Measurements from ENCODE around the gene MORF4L1.
"Not testable (repeated sequence)": the region's sequence is repeated elsewhere in the genome, so short reads cannot be mapped to it uniquely, and the experiment has no call there.

MORF4L1 gene

DNA sequence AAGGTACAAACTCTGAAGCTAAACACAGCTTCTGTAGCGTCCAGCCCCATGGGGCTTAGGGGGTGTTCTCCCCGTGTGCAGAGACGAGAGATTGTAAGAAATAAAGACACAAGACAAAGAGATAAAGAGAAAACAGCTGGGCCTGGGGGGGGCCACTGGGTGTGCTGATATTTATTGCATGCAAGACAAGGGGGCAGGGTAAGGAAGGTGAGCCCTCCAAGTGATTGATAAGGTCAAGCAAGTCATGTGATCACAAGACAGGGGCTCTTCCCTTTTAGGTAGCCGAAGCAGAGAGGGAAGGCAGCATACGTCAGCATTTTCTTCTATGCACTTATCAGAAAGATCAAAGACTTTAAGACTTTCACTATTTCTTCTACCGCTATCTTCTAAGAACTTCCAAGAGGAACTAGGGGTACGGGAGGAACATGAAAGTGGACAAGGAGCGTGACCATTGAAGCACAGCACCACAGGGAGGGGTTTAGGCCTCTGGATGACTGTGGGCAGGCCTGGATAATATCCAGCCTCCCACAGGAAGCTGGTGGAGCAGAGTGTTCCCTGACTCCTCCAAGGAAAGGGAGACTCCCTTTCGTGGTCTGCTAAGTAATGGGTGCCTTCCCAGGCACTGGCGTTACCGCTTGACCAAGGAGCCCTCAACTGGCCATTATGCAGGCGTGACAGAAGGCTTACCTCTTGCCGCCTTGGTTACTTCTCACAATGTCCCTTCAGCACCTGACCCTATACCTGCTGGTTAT lies 29.8 kb downstream of the MORF4L1 start:
- H3K36me3 Mint-ChIP-seq (ENCODE audit: low read depth), result peaks cover 51% of the 10 kb centered on the region
- H3K27me3 Mint-ChIP-seq (ENCODE audit: low read depth); H3K4me3 Mint-ChIP-seq; H3K27ac Mint-ChIP-seq; H3K9me3 Mint-ChIP-seq: not testable (repeated sequence)
- H3K4me1 Mint-ChIP-seq (ENCODE audit: low read depth), result peaks cover 10% of the 10 kb centered on the region

DNA sequence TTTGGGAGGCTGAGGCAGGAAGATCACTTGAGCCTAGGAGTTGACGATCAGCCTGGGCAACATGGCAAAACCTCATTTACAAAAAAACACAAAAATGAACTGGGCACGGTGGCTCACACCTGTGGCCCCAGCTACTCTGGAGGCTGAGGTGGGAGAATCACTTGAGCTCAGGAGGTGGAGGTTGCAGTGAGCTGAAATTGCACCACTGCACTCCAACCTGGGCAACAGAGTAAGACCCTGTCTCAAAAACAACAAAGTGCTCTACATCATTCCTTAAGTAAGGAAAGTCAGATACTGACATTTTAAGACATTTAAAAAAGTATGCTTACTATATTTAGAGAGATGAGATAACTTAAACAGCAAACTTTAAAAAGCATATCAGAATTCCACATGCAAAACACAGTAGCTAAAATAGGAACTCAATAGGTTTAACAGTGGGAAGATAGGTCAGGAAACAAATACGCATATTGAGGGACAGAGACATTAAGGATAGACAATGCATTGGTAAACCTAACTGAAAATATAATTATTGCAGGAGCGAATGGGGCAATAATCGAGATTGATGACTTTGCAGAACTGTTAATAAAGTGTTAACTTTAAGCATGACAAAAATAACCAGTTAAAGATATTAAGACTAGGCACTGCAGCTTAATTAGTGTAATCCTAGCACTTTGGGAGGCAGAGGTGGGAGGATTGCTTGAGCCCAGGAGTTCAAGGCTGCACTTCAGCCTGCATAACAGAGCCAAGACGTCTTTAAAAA lies 32.1 kb downstream of the MORF4L1 start:
- H3K36me3 Mint-ChIP-seq (ENCODE audit: low read depth), result peaks cover 46% of the 10 kb centered on the region
- H3K27ac Mint-ChIP-seq, result no peak overlapping the region
- H3K4me1 Mint-ChIP-seq (ENCODE audit: low read depth), result peaks cover 15% of the 10 kb centered on the region
- no peak overlapping the region for H3K4me3 Mint-ChIP-seq
- no peaks in the 10 kb centered on the region for H3K9me3 Mint-ChIP-seq
- no peaks in the 10 kb centered on the region for H3K27me3 Mint-ChIP-seq (ENCODE audit: low read depth)

DNA sequence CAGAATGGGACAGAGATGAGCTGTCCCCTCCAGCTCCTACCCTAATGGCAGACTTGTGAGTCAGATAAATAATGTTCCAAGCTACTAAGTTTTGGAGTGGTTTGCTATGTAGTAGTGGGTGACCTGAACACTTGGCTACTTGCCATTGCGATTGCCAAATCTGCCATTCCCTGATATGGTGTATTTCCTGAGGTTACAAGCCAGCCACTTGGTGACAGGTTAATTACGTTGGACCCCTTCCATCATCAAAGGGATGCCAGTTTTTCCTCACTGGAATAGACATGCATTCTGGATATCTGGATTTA lies 33.6 kb downstream of the MORF4L1 start:
- Mint-ChIP-seq H3K4me3 (no peak overlapping the region), H3K4me1 (ENCODE audit: low read depth) (peaks cover 24% of the 10 kb centered on the region), H3K9me3 (no peaks in the 10 kb centered on the region), H3K36me3 (ENCODE audit: low read depth) (peaks cover 44% of the 10 kb centered on the region), H3K27ac (no peak overlapping the region), H3K27me3 (ENCODE audit: low read depth) (no peaks in the 10 kb centered on the region)

DNA sequence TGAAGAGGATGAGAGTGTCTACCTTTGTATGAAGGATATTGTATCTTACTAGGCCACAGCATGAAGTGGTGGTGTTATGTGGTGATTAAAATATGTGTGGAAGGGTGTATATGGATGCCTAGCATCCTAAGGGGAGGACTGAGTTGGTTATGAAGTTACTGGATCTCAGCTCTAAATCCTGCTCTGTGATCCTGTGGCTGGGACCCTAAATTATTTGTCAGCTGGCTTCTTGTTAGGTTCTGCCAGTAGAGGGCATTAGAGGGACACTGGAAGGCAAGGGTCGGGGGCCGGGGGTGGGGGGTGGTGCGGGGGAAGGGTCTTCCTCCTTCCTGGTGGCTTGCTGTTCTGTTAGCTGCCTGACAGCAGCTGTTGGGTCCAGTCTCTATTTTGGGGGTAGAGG lies 34.9 kb downstream of the MORF4L1 start:
- Mint-ChIP-seq H3K4me1 (ENCODE audit: low read depth) (peaks cover 21% of the 10 kb centered on the region), H3K27ac (no peak overlapping the region), H3K9me3 (no peaks in the 10 kb centered on the region), H3K36me3 (ENCODE audit: low read depth) (peaks cover 38% of the 10 kb centered on the region), H3K4me3 (no peak overlapping the region), H3K27me3 (ENCODE audit: low read depth) (no peaks in the 10 kb centered on the region)

DNA sequence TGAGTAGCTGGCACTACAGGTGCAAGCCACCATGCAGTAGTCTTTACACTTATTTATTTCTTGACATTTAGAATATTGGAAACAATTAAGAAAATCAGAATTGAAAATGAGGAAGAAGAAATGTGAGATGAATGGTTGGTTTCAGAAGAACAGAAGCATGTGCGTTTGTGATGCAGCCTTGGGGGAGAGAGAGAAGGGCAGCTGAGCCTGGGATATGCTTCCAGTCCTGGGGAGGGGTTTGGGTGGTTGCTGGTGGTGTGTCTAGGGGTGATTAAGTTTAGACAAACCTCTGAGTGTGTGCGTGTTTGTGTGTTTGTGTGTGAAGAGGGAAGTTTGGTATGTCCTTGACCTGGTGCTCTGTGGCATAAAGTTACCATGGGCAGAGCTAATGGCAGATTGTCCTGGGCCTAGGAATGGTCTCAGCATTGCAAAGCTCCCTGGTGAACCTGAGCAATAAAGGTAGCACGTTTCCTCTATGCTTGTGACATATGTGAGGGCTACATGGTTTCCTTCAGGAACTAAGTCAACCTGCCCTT lies 36.5 kb downstream of the MORF4L1 start:
- H3K9me3 Mint-ChIP-seq, result no peaks in the 10 kb centered on the region
- peaks cover 23% of the 10 kb centered on the region for H3K4me1 Mint-ChIP-seq (ENCODE audit: low read depth)
- no peaks in the 10 kb centered on the region for H3K27me3 Mint-ChIP-seq (ENCODE audit: low read depth)
- peaks cover 39% of the 10 kb centered on the region for H3K36me3 Mint-ChIP-seq (ENCODE audit: low read depth)
- no peak overlapping the region for H3K4me3 Mint-ChIP-seq
- H3K27ac Mint-ChIP-seq, result no peak overlapping the region

DNA sequence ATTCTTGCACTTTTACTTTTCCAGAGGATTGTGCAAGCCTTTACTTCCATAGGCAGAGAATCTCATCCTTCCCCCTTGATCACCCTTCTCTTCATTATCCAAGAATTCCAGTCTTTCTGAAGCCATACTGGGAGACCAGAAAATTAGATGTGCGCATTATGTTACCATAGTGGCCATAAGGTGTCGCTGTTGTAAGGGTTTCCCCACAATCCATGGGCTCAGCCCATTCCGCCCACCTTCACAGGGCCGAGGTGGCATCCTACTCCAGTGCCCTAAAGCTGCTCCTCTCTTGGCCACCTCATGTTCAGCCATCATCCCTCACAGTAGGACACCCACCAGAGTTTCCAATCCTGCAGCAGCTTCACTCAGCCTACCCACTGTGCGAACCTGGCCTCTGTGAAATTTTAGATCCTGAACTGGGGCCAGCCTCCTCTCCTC lies 37.1 kb downstream of the MORF4L1 start:
- Mint-ChIP-seq H3K9me3 (no peaks in the 10 kb centered on the region), H3K4me3 (no peak overlapping the region), H3K27ac (no peak overlapping the region), H3K4me1 (ENCODE audit: low read depth) (peaks cover 28% of the 10 kb centered on the region), H3K27me3 (ENCODE audit: low read depth) (no peaks in the 10 kb centered on the region), H3K36me3 (ENCODE audit: low read depth) (peaks cover 36% of the 10 kb centered on the region)

DNA sequence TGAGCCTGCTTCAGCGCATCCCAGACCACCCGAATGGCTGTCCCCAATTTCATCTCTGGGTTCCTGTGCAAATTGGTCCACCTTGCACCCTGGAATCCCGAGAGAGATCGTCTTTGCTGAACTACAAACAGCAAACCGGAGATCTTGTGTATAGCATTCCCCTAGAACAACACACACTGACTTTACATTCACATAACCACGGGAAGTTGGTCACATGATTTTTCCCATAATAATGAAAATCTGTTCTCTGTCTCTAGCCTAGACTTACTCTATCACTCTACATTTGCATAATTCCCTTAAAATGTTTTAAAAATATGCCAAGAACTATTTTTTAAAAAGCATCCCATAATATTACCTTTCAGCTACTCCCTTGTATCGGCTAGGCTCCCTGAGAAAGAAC lies 37.6 kb downstream of the MORF4L1 start:
- no peaks in the 10 kb centered on the region for H3K27me3 Mint-ChIP-seq (ENCODE audit: low read depth)
- H3K4me1 Mint-ChIP-seq (ENCODE audit: low read depth), result peaks cover 28% of the 10 kb centered on the region
- no peak overlapping the region for H3K4me3 Mint-ChIP-seq
- H3K9me3 Mint-ChIP-seq, result no peaks in the 10 kb centered on the region
- H3K27ac Mint-ChIP-seq, result no peak overlapping the region
- peaks cover 32% of the 10 kb centered on the region for H3K36me3 Mint-ChIP-seq (ENCODE audit: low read depth)

DNA sequence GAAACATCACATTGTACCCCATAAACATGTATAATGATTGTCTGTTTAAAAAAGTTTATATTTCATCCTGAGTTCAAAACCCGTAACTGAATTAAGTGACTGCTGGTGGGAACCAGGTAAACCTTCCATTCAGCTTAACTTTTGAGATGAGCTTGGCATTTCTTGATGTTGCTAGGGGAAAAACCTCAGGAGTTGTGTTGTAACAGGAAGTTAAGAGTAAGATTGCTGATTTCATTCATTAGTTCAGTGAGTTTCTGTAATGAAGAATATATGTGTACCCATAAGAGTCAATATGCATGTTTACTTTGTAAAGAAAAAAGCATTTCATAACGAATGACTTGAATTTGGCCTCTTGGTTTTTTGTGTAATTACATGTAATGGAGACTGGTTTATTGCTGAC lies 39.6 kb downstream of the MORF4L1 start:
- H3K27ac Mint-ChIP-seq, result no peak overlapping the region
- H3K4me1 Mint-ChIP-seq (ENCODE audit: low read depth), result peaks cover 31% of the 10 kb centered on the region
- no peaks in the 10 kb centered on the region for H3K27me3 Mint-ChIP-seq (ENCODE audit: low read depth)
- no peaks in the 10 kb centered on the region for H3K9me3 Mint-ChIP-seq
- peaks cover 27% of the 10 kb centered on the region for H3K36me3 Mint-ChIP-seq (ENCODE audit: low read depth)
- no peak overlapping the region for H3K4me3 Mint-ChIP-seq

DNA sequence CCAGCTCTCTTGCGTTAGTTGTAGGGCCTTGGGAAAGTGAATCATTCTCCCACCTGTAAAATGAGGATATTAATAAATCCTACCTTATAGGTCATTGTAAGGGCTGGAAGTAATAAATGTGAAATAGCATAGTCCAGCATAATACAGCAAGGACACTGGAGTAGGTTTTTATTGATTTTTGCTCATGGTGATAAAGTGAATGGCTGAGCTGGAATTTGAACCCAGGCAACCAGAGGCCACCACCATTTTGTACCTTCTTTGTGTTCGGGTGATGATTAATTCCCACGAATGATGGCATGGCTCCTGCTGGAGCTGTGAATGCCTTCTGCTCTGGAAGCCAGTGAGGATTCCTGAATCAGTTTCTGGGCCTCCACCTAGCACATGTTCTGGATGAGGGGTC lies 40.3 kb downstream of the MORF4L1 start:
- Mint-ChIP-seq H3K4me1 (ENCODE audit: low read depth) (peaks cover 29% of the 10 kb centered on the region), H3K4me3 (no peak overlapping the region), H3K27me3 (ENCODE audit: low read depth) (no peaks in the 10 kb centered on the region), H3K9me3 (no peaks in the 10 kb centered on the region), H3K36me3 (ENCODE audit: low read depth) (peaks cover 26% of the 10 kb centered on the region), H3K27ac (no peak overlapping the region)

DNA sequence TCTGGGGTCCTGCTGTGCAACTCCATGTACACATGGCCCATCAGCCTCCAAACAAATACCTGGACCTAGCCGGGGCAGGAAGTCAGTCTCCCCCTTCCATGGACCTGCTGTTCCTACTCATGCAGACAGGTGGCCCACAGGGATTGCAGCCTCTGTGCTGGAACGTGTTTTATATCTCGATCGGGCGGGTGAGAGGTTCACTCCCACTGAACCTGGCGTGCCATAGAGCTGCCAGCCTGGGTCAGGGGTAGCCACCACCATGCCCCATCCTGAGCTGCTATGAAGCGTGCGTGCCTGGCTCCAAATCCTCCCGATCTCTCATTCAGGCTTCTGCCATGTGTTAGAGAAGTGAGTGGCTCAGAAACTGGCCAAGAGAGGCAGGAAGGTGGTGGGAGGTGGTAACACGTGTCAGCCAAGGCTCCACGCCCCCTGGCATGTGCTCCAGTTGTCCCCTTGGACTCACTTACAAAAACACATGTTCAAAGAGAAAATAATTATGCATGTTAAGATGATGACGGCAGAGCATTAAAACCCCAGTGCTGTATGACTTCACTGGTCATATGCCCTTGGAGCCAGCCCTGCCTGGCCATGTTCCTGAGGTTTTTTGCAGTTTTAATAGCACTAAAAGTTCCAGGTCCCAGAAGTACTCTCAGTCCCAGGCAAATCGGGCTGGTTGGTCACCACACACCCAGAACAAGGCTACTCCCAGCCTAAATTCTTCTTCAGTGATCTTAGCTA lies 41.5 kb downstream of the MORF4L1 start:
- Mint-ChIP-seq H3K27ac (no peak overlapping the region), H3K27me3 (ENCODE audit: low read depth) (no peaks in the 10 kb centered on the region), H3K9me3 (no peaks in the 10 kb centered on the region), H3K36me3 (ENCODE audit: low read depth) (peaks cover 19% of the 10 kb centered on the region), H3K4me3 (no peak overlapping the region), H3K4me1 (ENCODE audit: low read depth) (peaks cover 27% of the 10 kb centered on the region)

DNA sequence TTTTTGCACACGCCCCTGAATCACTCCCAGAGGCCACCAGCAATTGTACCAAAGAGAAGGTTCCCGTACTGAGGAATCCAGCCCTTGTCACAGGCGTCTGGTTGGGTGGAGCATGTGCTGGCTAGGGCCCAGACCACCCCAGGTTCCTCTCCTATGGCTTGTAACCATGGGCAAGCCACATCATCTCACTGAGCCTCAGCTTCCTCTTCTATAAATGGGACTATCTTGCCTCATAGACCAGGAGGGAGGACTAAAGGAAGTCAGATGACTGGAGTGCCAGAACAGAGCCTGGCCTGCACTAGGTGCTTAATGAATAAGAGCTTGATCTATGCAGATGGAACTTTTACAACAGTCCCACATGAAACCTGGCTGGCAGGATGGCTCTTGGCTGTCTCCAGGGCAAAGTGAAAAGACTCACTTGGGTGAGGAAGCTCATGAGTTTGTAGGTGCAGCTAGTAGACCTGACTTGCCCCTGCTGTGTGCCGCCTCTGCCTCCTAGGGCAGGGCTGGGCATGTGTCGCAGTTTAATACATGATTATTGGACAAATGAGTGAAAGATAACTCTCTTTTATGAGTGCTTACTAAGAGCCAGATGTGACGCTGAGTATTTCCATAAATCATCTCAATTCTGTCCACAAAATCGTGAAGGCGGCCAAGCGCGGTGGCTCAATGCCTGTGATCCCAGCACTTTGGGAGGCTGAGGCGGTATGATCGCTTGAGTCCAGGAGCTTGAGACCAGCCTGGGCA lies 42.8 kb downstream of the MORF4L1 start:
- H3K4me3 Mint-ChIP-seq, result no peak overlapping the region
- H3K4me1 Mint-ChIP-seq (ENCODE audit: low read depth), result peaks cover 17% of the 10 kb centered on the region
- no peak overlapping the region for H3K27ac Mint-ChIP-seq
- no peaks in the 10 kb centered on the region for H3K27me3 Mint-ChIP-seq (ENCODE audit: low read depth)
- H3K36me3 Mint-ChIP-seq (ENCODE audit: low read depth), result peaks cover 23% of the 10 kb centered on the region
- no peaks in the 10 kb centered on the region for H3K9me3 Mint-ChIP-seq

DNA sequence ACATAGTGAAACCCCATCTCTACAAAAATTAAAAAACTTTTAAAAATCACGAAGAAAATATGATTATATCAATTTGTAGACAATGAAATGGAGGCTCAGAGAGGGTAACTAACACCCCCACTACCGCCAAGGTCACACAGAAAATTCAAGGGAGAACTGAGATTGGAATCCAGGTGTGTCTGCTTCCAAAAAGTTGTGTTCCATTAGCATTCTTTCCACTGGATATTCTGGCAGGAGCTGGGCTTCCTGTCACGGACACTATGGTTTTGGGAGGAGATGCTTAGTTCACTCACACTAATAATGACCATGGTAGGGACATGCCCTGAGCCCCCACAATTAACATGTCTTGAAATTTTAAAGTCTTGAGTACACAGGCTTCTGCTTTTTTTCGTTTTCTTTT lies 43.4 kb downstream of the MORF4L1 start:
- no peak overlapping the region for H3K4me3 Mint-ChIP-seq
- peaks cover 13% of the 10 kb centered on the region for H3K4me1 Mint-ChIP-seq (ENCODE audit: low read depth)
- no peaks in the 10 kb centered on the region for H3K9me3 Mint-ChIP-seq
- H3K27ac Mint-ChIP-seq, result no peak overlapping the region
- H3K27me3 Mint-ChIP-seq (ENCODE audit: low read depth), result no peaks in the 10 kb centered on the region
- peaks cover 23% of the 10 kb centered on the region for H3K36me3 Mint-ChIP-seq (ENCODE audit: low read depth)

DNA sequence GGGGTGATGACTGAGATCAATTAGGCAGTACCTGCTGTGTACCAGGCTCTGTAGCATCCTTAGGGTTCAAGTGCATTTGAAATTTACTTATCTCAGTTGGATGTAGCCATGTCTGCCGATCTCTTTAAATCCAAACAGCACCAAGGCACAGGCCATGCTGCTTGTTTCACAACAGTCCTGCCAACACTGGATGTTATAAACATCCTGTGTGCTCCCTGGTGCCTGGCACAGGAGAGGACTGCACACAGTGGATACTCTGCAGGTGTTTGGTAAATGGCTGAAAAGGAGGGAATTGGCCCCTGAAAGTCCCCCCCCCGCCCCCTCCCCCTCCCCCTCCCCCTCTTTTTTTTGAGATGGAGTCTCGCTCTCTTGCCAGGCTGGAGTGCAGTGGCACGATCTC lies 45.2 kb downstream of the MORF4L1 start:
- no peaks in the 10 kb centered on the region for H3K27me3 Mint-ChIP-seq (ENCODE audit: low read depth)
- no peaks in the 10 kb centered on the region for H3K9me3 Mint-ChIP-seq
- H3K36me3 Mint-ChIP-seq (ENCODE audit: low read depth), result peaks cover 18% of the 10 kb centered on the region
- peaks cover 8% of the 10 kb centered on the region for H3K4me1 Mint-ChIP-seq (ENCODE audit: low read depth)
- H3K27ac Mint-ChIP-seq, result no peak overlapping the region
- no peak overlapping the region for H3K4me3 Mint-ChIP-seq

DNA sequence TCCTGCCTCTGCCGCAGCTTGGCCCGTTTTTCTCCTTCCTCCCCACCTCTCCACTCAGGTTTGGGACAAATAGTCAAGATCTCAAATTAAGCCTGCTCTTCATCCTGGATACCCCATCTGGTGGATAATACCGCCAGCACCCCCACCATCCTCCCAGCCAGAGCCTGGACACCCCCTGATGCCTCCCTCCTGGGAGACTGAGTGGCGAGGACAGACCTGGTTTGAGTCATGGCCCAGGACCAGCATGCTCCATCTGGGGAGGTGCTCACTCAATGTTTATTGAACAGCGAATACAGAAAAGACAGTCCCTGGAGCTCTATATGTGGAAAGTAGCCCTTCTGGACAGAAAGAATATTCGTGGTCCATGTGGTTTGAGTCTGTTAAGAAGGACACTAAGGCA lies 48.8 kb downstream of the MORF4L1 start:
- H3K36me3 Mint-ChIP-seq (ENCODE audit: low read depth), result peaks cover 23% of the 10 kb centered on the region
- no peaks in the 10 kb centered on the region for H3K4me1 Mint-ChIP-seq (ENCODE audit: low read depth)
- H3K27me3 Mint-ChIP-seq (ENCODE audit: low read depth), result no peaks in the 10 kb centered on the region
- no peaks in the 10 kb centered on the region for H3K9me3 Mint-ChIP-seq
- no peak overlapping the region for H3K4me3 Mint-ChIP-seq
- H3K27ac Mint-ChIP-seq, result no peak overlapping the region

Measured in T-helper 1 cell treated with Interleukin-12 subunit alpha and Interleukin-12 subunit beta and Interleukin-4 antibody, amounts not matched to agents 30 μg/mL and 1 μg/mL, for 36 hours (primary cell).